Fibroblast of the aortic adventitia (primary cell): ENCODE results near the gene TEAD1. TPM values are rescaled to one million over a fixed set of nuclear protein-coding genes. Genes with fewer than 3 reads are reported as not detected.

Source experiments
- DNase-seq: peaks from one replicate; pipeline ENCODE4 v3.0.0-alpha.2; 2010; ENCODE audit warnings: low read depth
- H3K4me3 ChIP-seq: 2 replicates; pipeline ENCODE4 v1.5.1; 2011; ENCODE audit warnings: low read depth, mild to moderate bottlenecking, control low read depth, low read length, moderate library complexity
- CTCF ChIP-seq: IDR thresholded peaks from 2 replicates; pipeline ENCODE4 v1.5.1; 2011; ENCODE audit warnings: mild to moderate bottlenecking, low read length, control low read depth, inconsistent platforms; ENCODE audit not compliant: insufficient read depth
- total RNA-seq: library from RNA; depleted of rRNA; stranded (reverse); fragments of >200 nt; gene quantifications from 2 replicates; pipeline ENCODE4 v1.2.3, GENCODE V29; 2012; ENCODE audit warnings: low replicate concordance

Gene TEAD1
- total RNA-seq, 1 donor: 117 TPM

GRCh38 chr11:12642040-12642439 is 32.2 kb upstream of the TEAD1 start:
- peak; percentile 5 for TF ChIP-seq CTCF
- DNase-seq: peak; percentile 25
- H3K4me3 ChIP-seq: no peak overlapping the region

- DNase-seq: no peak
- TF ChIP-seq CTCF: no peak
Observed at GRCh38 chr11:12642806-12643428, 31.3 kb upstream of the TEAD1 start.

GRCh38 chr11:12646478-12646877 is 27.7 kb upstream of the TEAD1 start:
- DNase-seq: no peak
- TF ChIP-seq CTCF: no peak

More at GRCh38 chr11:12642806-12643428, 31.3 kb upstream of the TEAD1 start:
- no peak overlapping the region for H3K4me3 ChIP-seq

DNA sequence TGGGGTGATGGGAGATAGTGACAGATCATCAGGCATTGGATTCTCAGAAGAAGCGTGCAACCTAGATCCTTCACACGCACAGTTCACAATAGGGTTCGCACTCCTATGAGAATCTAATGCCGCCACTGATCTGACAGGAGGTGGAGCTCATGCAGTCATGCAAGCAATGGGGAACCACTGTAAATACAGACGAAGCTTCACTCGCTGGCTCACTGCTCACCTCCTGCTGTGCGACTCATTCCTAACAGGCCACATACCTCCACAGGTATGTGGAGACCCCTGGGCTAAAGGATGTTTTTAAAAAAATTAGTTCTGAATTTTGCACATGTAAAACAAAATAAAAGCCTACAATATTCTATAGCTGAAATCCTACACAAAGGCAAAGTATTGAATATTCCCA is 20.5 kb upstream of the TEAD1 start:
- no peak overlapping the region for H3K4me3 ChIP-seq
- no peak for DNase-seq
- no peak for TF ChIP-seq CTCF

More at GRCh38 chr11:12646478-12646877, 27.7 kb upstream of the TEAD1 start:
- H3K4me3 ChIP-seq: no peak overlapping the region

DNA sequence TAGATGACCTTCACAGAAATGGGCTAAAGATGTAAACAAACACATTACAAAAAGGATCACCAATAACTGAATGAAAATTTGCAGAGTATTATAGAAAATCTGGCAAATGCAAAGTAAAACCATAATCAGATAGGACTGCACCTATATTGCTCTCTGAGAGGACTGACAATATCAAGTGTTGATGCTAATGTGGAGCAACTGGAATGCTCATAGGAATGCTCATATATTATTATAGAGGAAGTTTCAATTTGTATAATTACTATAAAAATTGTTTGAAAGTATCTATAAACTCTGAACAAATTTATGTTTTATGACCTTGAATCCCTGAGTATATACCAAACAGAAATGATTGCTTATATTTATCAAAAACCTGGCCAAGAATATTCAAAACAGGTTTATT is 18.4 kb upstream of the TEAD1 start:
- no peak for DNase-seq
- H3K4me3 ChIP-seq: no peak overlapping the region
- TF ChIP-seq CTCF: no peak

DNA sequence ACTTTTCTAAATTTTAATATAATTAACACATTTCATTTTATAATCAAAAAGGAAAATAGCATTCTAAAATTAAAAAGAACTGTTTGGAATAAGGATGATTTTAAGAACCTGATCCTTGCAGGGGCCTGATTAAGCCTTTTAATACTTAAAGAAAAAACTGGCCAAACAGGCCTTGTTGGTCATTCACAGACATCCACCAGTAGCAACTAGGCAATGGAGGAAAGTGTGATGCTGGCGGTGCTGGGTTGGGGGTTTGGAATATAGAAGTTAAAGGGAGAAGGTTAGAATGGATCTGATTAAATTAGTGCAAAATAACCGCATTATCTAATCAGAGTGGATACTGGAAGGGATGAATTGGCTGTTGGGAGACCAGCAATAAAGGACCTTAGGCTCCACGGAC is 16.9 kb upstream of the TEAD1 start:
- TF ChIP-seq CTCF: no peak
- DNase-seq: no peak
- no peak overlapping the region for H3K4me3 ChIP-seq

GRCh38 chr11:12657981-12658380 is 16.2 kb upstream of the TEAD1 start:
- no peak for TF ChIP-seq CTCF
- DNase-seq: no peak
- no peak overlapping the region for H3K4me3 ChIP-seq
